NOMO-1 treated with dmso at 0.1 percent for 144 hours (cell line): ENCODE results near the gene CDC42EP3.

Source experiments
- DNase-seq: peaks from one replicate; lab custom pipeline; 2025; ENCODE audit not compliant: unreplicated experiment; lab: John Stamatoyannopoulos, UW

CDC42EP3 gene

GRCh38 chr2:37683921-37684780 is 12.7 kb upstream of the CDC42EP3 start:
- DNase-seq = no peak

GRCh38 chr2:37683241-37683640 is 11.8 kb upstream of the CDC42EP3 start:
- no peak for DNase-seq

GRCh38 chr2:37682473-37682872 is 11.0 kb upstream of the CDC42EP3 start:
- DNase-seq = no peak

- DNase-seq = no peak
Observed at GRCh38 chr2:37681587-37681986, 10.1 kb upstream of the CDC42EP3 start.

GRCh38 chr2:37679072-37679695 is 7.7 kb upstream of the CDC42EP3 start:
- DNase-seq = no peak

- DNase-seq = no peak
Observed at GRCh38 chr2:37676274-37676673, 4.8 kb upstream of the CDC42EP3 start.

GRCh38 chr2:37674946-37675345 is 3.5 kb upstream of the CDC42EP3 start:
- peak; percentile 52 for DNase-seq

GRCh38 chr2:37672870-37673184 is 1.4 kb upstream of the CDC42EP3 start:
- DNase-seq = no peak

GRCh38 chr2:37672104-37672869 is 845 bp upstream of the CDC42EP3 start:
- peak; percentile 75 for DNase-seq

- no peak for DNase-seq
Observed at GRCh38 chr2:37671816-37672103, 318 bp upstream of the CDC42EP3 start.

GRCh38 chr2:37670378-37671008 is 949 bp downstream of the CDC42EP3 start:
- DNase-seq = no peak

- DNase-seq = no peak
Observed at GRCh38 chr2:37669446-37669845, 2.0 kb downstream of the CDC42EP3 start.

GRCh38 chr2:37667704-37668103 is 3.7 kb downstream of the CDC42EP3 start:
- no peak for DNase-seq

GRCh38 chr2:37666772-37667171 is 4.7 kb downstream of the CDC42EP3 start:
- no peak for DNase-seq

GRCh38 chr2:37665604-37666362 is 5.7 kb downstream of the CDC42EP3 start:
- DNase-seq = no peak

- no peak for DNase-seq
Observed at GRCh38 chr2:37665043-37665442, 6.4 kb downstream of the CDC42EP3 start.

- DNase-seq = no peak
Observed at GRCh38 chr2:37664231-37664643, 7.2 kb downstream of the CDC42EP3 start.

GRCh38 chr2:37663390-37663789 is 8.1 kb downstream of the CDC42EP3 start:
- no peak for DNase-seq

- DNase-seq = no peak
Observed at GRCh38 chr2:37659723-37660122, 11.7 kb downstream of the CDC42EP3 start.

- no peak for DNase-seq
Observed at GRCh38 chr2:37658682-37659081, 12.8 kb downstream of the CDC42EP3 start.

- no peak for DNase-seq
Observed at GRCh38 chr2:37657471-37657870, 14.0 kb downstream of the CDC42EP3 start.
